NCI-H524 treated with DMSO at 0.1 percent for 48 hours (cell line): ENCODE measurements around the gene LCNL1.
"Not testable (repeated sequence)": the region's sequence is repeated elsewhere in the genome, so short reads cannot be mapped to it uniquely, and the experiment has no call there.

Experiments
- DNase-seq: peaks from one replicate; lab custom pipeline; 2025; lab: John Stamatoyannopoulos, UW

Gene LCNL1

DNA sequence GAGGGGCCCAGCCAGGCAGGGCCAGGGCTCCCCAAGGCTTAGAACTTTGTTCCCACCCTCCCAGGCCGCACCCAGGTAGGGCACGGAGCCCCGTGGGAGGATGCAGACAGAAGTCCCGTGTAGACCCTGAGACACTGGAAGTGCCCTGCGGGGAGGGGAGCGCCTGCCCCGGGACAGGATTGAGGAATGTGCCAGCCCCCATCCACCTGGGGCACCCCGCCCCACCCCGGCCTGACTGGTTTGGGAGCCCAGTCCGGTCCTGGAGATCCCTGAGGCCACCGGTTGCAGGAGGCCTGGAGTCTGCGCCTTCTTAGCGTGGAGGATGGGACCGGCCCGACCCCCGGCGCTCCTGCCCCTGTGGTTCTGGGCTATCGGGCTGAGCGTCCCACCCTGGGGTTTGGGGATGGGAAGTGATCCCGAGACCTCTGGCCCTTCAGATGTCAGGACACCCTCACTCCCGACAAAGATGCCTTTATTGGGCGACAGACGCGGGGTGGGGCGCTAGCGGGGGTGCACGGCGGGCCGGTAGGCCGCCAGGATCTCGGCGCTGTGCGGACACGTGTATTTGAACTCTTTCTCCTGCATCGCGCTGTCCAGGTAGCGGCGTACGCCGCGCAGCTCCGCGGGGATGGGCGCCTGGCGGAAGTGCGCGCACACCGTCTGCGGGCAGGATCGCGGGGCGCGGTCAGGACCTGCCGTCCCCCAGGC is 11.5 kb downstream of the LCNL1 start:
- no peak for DNase-seq

DNA sequence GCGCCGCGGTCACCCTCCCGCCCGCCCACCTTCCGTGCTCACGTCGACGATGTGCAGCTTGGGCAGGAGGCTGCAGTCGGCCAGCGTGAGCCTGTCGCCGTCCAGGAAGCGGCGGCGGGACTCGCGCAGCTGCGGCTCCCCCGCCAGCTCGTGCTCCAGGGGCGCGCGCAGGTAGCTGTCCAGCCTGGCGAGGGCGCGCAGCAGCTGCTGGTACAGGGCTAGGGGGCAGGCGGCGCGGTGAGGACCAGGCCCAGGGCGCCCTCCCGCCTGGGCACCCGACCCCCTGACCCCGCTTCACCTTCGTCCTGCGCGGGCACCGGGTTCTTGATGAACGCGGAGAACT is 12.1 kb downstream of the LCNL1 start:
- no peak for DNase-seq

DNA sequence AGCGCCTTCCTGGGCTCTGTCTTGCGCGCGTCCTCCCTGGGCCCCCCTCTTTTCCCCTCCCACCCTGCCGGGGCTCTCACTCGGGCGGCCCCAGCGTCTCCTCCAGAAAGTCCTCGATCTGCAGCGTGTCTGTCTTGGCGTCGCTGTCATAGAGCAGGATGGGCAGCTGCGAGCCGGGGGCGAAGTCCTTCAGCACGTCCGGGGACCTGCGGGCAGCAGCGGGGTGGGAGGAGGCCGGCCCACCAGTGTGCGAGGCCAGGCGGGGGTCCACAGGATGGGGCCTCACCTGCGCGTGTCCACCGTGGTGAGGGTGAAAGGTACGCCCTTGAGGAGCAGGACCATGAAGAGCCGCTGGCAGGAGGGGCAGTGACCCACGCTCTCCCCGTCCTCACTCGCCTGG is 12.6 kb downstream of the LCNL1 start:
- DNase-seq = no peak

DNA sequence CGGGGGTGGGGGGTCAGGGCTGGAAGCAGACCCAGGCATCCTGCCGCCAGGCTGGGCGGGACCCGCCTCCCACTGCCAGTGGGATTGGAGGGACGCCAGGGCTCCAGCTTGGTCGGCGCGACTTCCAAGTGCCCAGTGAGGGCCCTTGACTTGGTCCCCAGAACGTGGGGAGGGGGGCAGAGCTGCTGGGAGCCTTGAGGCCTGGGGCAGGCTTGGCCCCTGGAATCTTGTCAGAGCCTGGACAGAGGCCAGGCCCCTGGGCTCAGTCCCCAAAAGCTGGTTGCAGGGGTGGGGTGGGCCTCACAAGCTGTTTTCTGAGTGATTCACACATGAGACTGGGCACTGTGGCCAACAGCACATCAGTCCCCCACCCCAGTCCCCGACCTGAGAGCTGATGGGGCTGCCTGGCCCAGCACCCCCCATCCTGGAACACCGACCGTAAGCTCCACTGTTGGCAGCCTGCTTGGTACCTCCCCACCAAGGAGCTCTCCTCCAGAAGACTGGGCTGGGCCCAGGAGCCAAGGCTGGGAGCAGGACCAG is 13.0 kb downstream of the LCNL1 start:
- DNase-seq = no peak

DNA sequence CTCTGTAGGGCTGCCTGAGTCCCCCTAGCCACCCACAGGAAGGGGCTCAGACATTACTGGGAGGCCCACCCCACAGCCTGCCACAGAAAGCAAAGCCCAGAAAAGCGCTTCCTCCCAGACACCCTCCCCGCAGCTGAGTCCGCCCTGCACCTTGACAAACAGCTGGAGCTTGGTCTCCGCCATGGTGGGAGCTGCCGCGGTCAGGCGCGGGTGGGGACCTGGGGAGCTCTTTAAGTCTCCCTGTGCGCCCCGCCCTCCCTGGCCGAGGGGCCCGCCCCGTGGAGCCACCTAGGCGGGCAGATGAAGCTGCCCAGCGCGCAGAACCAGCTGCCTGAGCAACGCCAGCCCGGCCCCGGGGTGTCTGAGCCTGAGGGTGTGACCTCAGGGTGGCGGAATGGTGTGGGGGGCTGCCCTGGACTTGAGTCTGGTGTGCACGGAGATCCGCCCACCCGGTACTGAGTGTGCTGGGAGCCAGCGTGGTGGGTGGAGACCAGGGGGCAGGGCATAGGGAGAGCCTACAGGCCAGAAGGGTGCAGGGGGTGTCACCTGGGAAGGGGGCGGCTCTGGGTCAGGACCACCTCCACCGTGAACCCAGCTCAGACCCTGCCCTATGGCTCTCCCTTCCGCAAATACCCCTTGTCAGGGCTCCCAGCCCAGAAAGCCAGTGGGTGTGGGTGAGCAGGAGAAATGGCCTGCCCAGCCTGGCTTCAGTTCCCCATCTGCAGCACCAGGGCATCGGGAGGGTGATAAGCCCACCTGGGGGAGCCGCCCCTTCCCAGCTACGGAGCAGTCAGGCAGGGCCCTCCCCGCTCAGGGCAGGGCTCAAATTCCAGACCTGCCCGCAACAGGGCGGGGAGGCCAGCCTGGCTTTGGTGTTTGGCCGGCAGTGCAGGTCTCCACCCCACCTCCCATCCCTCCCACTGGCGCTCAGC is 13.8 kb downstream of the LCNL1 start, which contains the start of gene CLIC3:
TSS of gene CLIC3 (minus strand) at position 208 of the 932 bp plus-strand sequence. CDS start at position 183, 25 bp downstream.
- DNase-seq = no peak

DNA sequence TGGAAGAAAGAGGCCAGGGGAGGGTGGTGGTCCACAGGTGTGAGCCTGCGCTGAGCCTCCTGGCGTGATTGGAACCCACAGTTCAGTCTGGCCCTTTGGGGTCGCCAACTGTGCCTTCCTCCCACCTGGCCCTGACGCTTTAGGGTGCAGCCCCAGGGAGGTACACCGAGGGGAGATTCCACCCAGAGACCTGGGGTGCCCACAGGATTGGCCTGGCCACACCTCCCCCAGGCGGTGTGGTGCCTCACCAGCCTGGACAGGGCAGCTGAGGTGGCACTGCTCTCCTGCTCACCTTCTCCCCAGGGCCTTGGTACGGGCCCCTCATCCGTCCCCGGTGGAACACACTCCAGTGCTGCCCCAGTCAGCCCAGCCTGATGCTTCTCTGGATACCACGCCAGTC is 14.6 kb downstream of the LCNL1 start:
- DNase-seq = no peak

DNA sequence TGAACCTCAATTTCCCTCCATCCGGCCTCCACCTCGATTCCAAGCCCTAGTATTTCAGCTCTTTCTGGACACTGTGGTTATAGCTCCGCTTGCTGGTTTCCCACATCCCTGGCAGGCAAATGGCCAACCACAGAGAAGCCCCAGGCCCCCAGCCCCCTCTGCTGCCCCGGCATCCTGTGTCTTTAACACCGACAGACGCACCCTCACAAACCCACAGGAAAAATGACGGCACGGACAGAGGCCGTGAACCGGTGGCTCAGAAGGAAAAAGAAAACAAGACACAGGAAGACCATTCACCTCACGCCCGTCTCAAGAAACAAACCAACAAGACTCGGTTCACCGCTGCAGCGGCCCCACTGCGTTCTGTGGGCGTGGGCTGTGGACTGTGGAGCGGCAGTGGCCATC is 15.0 kb downstream of the LCNL1 start:
- DNase-seq = no peak

DNA sequence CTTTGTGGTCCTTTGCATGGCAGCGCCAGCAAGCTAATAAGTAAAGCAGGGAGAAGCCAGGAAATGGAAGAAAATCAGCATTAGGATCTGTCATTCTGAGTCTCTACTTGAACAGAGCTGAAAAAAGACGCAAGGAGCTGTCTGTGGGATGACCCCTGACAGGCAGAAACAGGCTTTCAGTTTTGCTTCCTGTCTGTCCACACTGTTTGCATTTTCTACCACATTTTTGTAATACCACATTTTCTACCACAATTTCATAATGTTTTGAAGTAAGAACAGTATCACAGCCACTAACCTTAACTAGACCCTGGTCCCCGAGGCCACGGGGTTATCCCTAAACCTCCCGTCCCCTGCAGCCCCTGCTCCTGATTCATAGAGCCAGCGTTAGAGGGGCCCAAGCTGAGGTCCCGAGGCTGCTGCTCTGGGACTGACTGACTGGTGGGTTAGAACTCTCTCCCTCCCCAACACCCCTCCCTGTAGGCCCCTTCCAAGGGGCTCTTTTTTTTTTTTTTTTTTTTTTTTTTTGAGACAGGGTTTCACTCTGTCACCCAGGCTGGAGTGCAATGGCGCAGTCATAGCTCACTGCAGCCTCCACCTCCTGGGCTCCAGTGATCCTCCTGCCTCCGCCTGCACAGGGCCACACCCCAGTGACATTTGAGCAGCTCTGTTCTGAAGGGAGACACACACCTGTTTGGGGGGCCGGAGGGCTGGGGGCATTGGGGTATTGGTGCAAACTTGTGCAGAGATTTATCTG is 17.6 kb downstream of the LCNL1 start:
- DNase-seq = no peak

DNA sequence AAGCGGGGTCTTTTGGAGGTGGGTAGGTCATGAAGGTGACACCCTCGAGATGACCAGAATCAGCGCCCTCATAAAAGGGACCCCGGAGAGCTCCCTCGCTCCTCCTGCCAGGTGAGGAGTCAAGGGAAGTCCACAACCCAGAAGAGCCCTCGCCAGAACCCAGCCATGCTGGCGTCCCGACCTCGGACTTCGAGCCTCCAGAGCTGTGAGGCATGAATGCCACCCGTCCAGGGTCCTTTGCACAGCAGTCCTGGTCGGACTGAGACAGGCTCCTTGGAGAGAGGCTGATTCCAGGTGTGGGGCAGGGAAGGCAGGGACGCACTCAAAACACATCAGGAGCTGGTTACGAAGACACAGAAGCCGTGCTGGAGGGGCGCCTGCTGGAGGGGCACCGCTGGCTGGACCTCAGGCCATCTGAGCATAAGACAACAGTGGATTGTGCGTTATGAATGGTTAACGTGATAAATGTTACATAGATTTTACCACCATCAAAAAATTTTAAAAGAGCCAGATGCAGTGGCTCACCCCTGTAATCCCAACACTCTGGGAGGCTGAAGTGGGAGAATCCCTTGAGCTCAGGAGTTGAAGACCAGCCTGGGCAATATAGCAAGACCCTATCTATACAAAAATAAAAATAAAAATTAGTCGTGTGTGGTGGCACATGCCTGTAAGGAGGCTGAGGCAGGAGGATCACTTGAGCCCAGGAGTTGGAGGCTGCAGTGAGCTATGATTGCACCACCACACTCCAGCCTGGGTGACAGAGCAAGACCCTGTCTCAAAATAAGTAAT is 19.3 kb downstream of the LCNL1 start:
- no peak for DNase-seq

DNA sequence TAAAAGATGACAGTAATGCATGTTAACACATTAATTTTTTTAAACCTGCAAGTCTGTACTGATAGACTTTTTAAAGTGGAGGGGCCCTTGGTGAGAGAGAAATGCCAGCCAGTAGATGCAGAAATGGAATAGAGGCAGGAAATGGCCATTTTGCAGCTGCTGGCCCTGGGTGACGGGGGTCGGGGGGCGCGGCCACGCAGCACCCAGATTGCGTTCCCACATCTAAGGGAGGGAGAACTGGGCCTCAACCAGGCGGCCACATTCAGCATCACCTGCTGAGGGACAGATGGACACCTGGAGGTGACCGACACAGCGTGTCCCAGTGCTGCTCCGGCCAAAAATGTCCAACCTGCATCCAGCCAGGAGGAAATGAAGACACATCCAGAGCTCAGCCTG is 19.9 kb downstream of the LCNL1 start:
- no peak for DNase-seq

DNA sequence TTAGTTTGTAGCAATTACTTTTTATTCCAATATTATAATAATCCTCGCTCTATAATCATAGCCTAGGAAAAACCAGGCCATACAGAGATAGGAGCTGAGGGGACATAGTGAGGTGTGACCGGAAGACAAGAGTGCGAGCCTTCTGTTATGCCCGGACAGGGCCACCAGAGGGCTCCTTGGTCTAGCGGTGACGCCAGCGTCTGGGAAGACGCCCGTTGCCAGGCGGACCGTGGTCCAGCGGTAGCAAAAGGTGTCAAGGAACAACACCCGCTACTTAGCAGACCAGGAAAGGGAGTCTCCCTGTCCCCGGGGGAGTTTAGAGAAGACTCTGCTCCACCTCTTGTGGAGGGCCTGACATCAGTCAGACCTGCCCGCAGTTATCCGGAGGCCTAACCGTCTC is 21.5 kb downstream of the LCNL1 start:
- DNase-seq = not testable (repeated sequence)

DNA sequence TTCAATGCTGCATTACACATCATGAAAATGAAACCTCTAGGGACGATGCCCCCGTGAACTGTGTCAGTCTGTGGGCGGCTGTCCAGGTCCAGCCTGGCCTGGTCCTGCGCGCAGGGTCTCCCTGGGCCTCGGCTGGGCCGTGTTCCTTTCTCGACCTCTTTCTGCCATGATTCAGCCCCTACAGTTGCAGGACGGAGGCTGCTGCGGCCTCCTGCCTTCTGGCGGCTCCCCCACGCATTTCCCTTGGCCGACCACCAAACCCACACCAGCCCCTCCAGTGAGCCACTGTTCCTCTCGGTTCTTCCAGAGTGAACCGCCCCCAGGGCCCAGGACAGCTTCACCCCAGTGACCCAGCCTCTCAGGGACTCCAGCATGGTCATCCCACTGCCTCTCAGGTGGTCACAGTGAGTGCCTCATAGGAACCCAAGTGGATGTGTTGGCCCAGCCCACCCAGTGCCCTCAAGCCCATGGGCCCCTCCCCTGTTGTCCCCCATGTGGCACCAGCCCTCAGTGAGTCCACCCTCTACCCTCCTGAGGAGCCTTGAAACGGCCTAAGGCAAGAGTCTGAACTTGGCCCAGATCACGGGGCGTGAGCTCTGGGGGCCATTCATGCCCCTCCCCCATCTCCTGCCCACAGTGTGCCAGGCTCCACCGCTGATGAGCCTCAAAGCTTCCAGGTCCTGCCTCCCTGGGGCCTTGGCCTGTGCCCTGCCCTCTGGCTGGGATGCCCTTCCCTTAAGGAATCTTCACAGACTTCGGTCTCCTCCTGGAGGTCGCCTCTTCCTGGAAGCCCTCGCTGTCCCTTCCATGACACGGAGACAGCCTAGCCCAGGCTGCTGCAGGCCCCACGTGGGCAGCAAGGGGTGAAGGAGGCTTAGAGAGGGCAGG is 23.6 kb downstream of the LCNL1 start:
- no peak for DNase-seq

DNA sequence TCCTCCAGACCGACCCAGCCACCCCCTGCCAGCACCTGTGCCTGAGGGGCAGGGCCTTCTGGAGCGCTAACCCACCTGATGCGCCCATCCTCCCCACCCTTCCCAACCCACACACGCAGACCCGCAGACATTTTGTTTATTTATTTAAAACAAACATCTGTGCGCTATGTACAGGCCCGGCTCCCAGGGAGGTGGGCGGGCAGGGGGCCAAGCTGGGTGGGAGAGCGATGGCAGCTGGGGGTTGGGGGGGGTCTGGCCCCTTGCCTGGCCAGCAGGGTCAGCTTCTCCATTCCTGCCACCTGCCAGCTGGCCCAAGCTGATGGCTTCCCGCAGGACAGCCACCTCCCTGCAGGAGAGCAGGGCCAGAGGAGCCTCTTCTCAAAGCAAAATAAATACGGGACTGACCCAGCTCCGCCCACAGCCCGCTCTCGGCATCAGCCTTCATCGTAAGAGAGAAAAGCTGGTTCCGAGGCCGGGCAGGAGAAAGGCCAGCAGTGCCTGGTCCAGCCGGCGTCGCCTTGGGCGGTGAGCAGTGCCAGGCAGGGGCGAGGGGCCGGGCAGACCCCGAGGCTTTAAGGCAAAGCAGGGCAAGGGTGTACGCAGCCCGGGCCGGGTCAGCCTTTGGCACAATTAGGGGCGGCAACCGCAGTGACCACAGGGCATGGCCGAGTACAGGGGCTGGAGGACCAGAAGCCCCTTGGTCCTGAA is 24.5 kb downstream of the LCNL1 start:
- DNase-seq = no peak

DNA sequence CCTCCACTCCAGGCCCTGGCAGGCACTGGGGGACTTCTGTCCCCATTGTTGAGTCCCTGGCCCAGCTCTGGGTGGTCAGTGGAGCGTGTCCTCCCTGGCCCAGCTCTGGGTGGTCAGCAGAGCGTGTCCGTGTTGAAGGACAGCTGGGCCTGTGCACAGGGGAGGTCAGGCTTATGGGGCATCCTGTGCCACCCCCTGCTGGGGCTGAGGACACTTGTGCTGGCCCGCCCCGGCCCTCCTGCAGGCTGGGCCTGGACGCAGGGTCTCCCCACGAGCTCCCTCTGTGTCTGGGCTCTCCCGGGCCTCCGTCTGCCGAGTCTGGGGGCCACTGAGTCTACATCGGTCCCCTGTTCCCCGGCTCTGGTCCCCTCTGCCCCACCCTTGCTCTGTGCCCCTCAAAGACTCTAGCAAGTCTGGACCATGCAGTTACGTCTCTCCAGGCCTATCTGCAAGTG is 25.1 kb downstream of the LCNL1 start:
- no peak for DNase-seq

DNA sequence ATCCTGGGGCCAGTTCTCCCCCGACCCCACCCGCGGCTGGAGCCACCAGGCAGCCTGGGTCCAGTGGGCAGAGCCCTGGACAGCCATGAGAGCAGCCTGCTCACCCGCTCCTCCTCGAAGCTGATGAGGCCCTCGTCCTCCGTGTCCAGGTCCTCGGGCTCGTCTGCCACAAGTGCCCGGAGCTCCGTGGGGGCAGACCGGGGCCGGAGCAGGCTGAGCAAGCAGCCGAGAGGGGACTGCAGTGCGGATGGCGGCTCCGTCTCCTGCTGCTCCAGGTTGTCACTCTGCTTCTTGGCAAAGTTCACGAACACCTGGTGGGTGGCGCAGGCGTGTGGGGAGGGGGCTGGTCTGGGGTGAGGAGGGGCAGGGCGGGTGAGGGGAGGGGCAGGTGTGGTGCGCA is 25.5 kb downstream of the LCNL1 start:
- no peak for DNase-seq

DNA sequence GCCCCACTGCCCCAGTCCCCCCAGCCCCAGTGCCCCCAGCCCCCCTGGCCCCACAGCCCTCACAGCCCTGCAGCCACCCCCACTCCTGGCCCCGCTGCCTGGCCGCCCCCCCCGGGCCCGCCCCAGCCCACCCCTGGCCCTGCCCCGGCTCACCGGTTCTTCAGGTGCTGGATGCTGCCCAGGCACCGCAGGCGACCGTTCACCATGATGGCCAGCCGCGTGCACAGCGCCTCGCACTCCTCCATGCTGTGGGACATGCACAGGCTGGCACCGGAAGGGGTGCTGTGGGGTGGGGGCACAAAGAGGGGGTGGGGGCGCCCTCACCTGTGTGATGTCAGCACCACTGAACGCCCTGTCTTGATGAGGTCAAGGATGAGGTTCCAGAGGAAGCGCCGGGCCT is 26.4 kb downstream of the LCNL1 start:
- DNase-seq = no peak

DNA sequence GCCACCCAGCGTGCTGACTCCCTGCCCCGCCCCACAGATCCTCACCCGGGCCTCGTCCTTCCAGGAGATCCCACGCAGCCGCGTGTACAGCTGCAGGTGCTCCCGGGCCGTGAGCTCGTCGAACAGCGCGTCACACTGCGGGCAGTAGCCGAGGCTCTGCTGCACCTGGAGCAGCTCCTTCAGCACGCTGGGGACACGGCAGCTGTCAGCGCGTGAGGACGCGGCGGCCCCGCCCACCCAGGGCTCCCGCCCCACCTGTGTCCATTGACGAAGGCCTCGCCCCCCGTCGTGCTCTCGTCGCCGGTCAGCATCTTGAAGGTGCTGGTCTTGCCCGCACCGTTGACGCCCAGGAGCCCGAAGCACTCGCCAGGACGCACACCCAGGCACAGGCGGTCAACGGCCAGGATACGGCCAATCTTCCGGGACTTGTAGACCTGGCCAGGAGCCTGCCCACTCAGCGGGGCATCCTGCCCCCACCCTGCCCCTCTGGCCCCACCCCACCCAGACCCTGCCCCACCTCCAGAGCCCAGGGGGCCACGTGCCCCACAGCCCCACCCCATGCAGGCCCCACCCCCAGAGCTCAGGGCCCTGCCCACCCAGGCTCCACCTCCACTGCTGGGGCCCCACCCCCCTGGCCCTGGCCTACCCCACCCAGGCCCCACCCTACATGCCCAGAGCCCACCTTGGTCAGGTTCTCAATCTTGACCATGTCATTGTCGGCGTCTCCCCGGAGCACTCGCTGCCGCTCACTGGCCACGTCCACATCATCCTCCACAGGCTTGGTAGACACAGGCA is 27.3 kb downstream of the LCNL1 start:
- DNase-seq = no peak

DNA sequence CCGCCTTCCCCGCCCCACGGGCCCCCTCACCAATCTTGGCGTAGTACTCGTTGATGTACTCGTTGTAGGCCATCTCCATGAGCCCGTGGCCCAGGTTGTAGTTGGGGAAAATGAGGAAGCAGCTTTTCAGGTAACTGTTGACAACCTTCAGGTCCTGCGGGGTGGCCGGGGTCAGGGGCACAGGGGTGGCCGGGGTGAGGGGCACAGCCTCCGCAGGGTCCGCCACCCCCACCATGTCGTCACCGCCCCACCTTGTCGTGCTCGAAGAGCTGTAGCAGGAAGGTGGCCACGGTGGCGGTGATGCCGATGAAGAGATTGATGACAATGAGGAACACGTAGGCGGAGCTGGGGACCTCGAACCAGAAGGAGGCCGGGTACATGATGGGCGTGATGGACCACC is 28.4 kb downstream of the LCNL1 start:
- no peak for DNase-seq
